HG03060 (cell line): ENCODE data around the gene CLSTN2.

Experiments
- ATAC-seq: cut with Tn5 transposase; IDR thresholded peaks from one replicate; pipeline ENCODE4 v1.9.1; 2021; ENCODE audit warnings: low read depth, moderate number of reproducible peaks; ENCODE audit not compliant: unreplicated experiment

Gene CLSTN2

DNA sequence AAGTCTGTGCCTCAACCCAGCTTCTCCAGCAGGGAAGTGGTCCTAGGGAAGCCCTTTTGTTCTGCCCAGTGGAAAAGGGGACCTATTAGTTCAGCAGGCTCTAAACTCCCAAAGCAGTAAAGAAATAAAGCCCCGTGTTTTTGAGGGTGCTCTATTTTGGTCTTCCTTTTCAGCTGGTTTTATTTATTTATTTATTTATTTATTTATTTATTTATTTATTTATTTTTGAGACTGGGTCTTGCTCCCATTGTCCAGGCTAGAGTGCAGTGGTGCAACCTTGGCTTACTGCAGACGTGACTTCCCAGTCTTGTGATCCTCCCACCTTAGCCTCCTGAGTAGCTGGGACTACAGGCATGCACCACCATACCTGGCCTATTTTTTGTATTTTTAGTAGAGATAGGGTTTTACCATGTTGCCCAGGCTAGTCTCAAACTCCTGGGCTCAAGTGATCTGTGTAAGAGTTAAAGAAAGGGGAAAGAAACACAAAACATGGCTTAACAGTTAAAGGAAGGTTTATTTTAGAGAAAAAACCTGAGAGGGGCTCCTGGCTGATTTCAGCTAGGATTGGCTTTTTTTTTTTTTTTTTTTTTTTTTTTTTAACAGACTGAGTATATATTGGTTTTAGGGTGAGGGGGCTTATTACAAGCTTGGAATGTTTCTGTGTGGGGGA is 154.6 kb downstream of the CLSTN2 start:
- ATAC-seq = no peak

DNA sequence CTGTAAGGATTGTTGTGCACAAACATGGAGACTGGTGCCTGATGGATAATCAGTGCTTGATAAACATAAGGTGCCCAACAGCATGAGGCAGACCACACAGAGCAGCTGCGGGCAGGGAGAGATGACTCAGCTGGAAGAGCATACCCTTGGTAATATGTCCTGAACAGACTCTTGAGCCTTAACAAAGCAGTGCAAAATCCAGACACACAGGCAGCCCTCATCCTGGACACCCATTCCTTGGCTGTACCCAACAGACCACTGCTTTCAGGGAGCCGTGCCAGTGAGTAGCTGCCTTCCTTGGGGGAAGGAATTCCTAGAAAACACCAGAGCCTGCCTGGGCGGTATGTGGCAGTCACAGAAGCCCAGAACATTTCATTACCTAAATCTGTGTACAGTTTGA is 156.2 kb downstream of the CLSTN2 start:
- ATAC-seq = no peak

DNA sequence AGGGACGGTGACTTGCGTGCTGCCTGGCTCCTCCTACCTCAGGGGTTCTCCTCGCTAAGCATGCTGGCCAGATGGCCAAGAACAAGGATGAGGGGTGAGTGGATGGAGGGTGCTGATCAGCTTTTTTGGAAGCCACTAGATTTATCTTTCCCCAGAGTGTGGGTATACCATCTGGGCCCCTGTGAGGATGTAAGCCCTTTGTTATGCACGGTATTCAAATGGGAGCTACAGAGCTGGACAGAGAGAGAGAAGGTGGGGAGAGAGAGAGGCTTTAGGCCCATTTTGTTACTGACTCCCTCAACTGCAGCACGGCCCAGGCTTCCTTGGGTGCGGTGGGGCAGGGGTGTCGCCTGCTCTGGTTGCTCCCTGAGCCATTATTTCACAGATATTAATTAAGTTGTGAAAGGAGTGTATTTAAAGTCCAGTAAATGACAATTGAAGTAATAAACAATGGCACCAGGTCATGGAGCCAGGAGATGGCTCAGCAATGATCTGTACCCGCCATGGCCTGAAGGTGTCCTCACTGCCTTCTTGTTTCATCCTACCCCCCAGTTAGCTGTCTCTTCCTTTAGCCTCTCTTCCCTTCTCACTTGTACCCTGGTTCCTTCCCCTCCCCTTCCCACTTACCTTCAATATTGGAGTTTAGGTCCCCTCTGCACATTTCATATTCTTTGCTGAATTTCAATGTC is 158.0 kb downstream of the CLSTN2 start:
- no peak for ATAC-seq

DNA sequence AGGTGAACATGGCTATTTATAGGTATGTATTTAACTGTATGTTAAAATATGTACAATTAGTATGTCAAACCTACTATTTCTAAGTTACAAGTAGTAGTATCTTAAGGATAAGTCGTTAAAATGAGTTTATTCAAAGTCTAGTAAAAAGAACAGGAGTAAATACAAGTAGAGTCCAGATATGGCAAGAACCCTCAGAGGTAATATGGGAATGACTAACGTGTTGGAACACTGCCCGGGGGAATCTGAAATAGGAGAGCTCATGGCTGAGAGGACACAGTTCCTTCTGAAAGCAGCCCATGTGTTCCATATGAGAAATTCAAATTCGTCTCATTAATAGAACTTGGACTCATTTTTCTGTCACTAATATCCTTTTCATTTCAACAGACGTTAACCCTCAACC is 158.8 kb downstream of the CLSTN2 start:
- no peak for ATAC-seq

DNA sequence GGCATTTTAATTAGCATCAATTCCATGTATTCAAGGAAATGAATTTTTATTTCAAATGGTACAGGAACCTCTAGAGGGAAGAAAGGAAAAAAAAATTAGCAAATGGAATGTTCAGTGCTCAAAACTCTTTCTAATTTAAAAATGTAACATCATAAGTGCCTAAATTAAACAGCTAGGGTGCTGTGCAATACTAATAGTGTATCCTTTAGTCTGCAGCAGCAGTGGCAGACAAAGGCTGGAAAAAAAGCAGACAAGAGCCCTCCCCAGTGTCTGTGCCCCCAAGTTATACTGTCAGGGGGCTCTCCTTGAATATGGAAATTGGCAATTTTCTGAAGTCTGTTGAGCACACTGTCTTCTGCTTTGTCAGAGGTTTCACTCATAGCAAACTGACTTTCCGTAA is 159.5 kb downstream of the CLSTN2 start:
- ATAC-seq = no peak

DNA sequence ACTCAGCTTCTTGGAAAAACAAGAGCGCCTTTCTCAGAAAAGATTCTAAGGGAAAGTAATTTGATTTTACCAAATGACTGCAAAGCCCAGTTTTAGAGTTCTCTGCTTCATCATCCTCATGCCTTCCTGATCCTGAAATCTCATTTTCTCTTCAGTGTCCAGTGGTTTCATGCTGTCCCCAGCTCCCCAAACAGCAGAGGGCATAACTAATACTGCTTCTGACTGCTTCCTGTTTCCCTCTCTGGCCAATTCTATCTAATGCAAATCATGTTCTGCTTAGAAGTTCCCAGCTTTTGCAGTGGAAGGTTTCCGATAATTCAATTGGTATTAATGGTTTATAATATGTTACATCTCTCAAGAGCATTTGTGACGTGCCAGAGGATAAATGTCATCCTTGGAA is 161.1 kb downstream of the CLSTN2 start:
- no peak for ATAC-seq

DNA sequence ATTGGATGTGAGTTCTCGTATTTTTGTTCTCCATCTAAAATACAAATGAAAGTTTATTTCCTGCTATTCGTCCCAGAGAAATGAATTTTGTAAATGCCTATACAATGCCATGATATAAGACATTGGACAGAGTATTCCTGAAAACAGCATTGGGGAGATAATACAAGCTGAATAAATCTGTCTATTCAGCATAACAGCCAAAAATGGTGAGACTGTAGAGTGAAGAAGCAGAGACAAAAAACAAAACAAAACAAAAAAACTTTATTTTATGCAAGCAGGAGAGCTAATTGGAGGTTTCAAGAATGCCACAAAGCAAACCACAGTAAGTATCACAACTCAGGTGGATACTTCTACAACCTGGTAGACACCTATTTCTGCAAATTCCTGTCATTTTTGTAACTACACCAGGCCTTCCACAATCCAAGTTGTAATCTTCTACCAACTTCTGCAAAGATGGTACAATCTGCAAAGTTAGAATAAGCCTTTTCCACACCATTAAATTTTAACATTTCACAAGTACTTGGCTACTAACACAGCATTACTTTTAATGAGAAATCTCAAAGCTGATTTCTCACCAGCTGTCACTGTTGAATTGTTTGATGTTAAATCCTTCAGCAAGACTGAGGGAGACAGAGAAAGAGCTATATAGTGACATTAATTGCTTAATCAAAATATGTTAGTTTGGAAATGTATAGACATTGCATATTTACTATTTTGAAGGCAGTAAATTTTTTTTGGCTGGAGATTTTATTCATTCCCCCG is 163.1 kb downstream of the CLSTN2 start:
- no peak for ATAC-seq

DNA sequence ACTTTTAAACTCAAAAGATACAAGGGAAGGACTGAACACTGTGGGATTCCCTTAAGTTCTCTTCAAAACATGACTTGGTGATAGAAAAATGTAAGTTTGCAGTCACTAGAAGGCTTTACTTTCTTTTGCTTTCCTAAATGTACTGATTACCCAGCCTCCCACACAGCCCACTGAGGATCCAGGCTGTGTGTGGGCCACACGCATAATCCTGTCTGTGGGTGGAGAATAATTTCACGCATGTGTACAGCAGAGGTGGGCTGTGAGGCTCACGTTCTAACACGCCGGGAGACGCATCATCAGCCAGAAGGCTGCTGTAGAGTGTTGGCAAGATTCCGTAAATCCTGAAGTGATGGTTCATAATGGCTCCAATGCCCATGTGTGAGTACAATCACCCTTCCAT is 165.5 kb downstream of the CLSTN2 start:
- ATAC-seq = no peak

DNA sequence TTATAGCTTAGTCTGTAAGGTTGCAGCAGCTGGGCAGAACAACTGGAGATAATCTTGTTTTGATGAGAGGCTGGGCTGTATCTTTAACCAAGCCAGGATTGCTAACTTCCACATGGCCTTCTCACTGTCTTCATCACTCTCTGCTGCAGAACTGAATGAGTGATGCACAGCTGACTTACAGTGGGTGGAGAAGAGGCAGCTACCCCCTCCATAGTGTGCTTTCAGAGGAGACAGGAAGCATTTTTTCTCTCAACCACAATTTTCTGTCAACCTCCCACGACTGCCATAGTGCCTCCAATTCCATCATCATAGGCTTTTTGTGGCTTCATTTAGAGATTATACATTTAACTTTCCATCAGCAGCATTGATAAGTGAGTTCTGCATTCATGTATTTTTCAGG is 168.2 kb downstream of the CLSTN2 start:
- ATAC-seq = no peak

DNA sequence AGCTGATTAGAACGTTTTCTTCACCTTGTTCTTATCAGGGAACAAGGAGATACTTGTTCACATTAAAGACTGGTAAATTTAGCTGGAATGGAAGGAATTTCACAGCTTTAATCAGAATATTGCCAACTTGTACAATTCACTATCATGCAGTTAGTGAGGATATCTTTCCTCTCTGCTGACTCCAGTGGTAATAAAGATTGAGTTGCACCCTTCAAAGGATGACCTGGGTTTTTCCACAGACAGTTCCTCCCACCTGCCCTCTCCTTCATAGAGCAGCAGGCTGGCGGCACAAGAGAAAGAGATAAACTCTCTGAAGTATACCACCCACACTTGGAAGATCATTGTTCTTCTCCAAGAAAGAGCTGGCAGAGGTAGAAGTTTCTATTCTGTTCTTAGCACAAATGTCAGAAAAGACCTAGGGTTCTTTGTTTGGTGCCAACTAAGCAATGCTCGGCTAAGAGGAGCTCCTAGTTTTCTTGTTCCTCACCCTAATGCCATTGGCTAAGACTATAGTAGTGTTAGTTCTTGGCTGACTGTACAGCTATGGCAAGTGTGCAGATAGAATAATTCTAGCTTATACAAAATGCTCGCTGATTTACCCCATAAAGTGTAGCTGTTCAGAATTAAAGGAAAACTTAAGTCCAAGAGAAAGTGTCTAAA is 169.1 kb downstream of the CLSTN2 start:
- ATAC-seq = no peak

DNA sequence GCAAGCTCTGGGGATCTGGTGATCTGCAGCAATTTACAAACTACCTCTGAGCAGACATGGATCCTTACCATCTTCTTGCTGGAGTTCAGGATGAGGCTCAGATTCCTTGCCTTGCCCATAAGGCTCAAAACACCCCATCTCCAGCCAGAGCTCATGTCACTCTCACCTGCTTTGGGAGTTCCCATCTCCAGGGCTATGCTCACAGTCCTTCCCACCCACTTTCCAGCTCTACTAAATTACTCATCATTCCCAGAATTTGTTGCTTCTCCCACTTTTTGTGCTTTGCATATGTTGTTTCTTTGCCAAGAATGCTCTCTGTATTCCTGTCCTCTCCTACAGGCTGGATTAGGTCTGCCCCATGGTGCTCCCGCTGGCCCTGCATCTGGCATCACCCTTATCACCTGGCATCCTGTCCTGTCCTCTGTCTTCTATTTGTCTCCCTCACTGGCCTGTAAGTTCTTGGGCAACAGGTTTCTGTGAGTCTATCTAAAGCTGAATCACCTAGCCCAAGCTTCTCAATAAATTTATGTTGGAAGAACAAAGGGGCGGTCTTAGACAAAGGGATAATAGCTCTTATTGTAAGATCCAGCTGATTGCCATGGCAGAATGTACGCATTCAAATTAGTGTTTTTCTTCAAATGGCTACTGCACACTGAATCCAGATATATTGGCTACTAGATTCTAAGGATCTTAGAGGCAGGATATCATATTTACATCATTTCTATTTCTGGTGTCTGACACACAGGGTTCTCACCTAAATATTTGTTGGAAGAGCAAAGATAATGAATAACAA is 179.2 kb downstream of the CLSTN2 start:
- ATAC-seq = no peak

DNA sequence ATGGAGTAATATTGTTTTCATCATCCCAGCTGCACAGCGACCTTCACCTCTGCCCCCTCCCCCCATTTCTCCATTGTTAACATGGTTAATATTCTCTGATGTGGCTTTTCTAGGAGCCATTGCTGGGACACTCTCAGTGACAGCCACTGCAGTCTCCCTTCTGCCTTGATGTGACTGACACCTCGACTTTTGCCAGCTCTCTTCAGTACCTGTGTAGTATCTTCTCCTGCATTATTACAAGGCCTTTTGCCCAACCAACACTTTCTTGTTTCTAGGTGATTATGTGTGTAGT is 179.8 kb downstream of the CLSTN2 start:
- no peak for ATAC-seq

DNA sequence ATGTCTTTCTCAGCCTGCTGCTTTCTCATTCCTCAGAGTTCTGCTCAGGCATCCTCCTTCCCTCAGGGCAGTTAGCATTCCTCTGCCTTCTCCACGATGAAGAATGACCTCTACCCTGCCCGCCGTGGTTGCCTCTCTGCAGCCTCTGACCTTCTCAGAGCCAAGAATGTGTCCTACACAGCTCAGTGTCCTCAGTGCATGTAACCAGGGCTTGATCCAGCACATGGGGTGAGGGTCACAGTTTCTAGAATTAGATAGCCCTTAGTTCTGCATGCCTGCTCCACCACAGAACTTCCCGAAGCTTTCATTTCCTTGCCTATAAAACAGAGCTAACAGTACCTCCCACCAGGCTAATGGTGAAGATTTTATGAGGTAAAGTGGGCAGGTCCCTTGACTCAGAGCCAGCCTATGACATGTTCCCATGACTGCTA is 182.1 kb downstream of the CLSTN2 start:
- no peak for ATAC-seq

DNA sequence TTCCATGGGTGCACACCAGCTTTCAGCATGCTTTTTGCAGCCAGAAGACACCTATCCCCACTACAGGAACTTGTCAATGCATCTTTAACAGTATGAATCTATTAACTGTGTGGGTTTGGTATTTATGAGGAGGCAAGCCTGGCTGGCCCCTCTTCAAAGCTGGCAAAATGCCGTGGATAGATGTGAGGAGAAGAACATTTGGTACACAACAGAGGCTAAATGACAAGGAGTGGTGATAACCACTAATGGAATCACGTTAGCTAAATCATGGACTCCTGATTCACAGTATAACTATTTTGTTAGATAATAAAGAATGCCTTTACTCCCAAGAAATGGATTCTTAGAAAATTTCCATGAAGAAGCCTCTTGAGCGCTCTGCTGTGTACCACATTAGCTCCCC is 187.2 kb downstream of the CLSTN2 start:
- ATAC-seq = no peak

DNA sequence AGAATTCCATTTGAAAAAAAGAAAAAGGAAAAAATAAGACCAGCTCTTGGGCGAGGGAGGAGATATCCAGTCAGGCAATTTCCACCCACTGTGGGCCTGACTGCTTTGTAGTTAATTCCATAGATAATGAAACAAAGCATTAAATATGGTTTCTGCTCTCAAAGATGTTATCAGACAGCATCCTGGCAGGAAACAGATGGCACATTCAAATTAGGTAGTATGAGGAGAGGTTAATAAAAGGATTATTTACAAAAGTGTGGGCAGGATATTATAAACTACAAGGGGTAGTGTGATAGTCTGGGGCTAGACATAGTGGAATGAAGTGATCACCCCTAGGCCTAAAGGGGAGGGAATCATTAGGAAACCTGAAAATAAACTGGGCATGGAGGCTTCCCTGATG is 193.2 kb downstream of the CLSTN2 start:
- no peak for ATAC-seq

DNA sequence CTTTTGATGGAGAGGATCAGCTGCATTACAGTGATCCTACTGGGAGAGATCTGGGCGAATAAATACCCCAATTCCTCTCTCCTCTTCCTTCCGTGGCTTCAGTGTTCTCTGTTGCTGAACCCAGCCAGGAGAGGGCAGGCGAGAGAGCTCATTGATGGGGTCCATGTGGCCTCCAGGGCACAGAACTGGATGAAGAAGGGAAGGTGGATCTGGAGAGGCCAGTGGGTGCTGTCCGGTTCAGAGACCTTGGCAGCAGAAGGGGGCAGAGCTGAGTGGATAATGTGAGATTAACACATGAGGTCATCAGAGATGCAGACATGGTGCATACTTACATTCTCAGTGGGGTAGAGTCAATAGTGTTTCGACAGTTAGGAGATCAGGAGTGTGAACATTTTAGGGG is 193.6 kb downstream of the CLSTN2 start:
- ATAC-seq = no peak

DNA sequence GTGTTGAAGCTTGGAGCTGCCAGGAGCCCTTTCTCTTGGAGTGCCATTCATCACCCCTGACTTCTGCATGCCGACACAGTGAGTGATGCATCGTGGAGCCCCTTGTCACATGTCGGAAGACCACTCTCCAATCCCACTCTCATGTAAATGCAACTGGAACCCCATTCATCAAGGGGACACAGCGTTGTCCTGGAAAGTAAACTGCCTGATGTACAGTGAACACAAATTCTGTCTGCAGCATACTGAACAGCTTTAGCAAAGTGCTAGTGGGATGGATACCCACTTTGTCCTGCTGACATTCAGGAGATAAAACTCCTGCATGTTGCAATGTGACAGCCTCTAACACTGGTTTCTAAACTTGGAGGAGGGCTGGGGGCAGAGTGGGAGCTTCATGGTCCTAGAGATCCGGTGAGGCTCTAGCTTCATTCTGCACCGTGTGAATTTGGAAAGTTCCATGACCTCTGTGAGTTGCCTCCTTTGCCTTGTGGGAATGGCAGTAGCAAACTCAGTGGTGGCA is 194.8 kb downstream of the CLSTN2 start:
- no peak for ATAC-seq

DNA sequence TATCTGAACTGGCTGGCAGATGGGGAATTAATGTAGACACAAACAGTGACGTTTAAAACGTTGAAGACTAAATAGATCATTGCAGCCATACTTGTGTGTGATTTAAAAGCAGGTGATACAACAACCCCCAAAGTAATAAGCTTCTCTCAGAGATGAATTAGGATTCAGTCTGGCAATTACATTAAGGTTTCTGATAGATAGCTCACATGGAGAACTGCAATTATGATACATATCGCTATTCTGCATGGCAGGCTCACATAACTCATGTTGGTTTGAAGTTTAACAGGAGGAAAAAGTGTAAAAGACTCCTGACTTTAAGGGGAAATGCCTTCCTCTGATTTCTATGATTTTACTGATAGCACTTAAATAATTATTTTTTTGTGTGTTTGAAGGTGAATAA is 196.9 kb downstream of the CLSTN2 start:
- no peak for ATAC-seq

DNA sequence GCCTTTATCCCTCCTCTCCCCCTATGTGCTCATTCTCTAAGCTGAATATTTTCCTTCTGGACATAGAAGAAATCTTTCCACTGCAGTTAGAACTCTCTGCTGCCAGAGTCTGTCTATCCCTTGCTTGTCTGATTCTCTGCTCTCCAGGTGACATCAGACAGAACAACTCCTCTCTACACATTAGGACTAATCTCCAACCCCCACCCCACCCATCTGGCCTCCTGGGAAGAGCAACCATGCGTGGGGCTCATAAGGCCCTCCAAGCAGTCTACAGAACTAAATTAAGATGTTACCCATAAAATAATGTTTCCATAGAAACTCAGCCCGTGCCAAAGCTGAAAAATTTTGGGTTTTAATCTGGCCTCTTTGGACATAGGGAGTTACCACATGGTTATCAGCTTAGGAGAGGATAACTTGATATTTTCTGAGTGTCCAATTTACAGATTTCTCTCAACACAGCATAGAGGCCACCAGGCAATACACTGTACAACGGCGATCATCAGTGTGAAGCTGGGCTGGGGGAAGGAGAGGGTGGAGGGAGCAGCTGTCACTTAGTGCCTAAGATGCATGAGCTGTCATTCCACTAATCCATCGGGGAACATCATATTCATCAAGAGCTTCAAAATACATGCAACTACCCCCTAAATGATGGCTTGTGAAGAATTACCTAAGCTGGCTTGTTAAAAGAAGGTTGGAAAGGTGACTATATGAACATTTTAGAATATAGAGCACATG is 199.4 kb downstream of the CLSTN2 start:
- no peak for ATAC-seq

DNA sequence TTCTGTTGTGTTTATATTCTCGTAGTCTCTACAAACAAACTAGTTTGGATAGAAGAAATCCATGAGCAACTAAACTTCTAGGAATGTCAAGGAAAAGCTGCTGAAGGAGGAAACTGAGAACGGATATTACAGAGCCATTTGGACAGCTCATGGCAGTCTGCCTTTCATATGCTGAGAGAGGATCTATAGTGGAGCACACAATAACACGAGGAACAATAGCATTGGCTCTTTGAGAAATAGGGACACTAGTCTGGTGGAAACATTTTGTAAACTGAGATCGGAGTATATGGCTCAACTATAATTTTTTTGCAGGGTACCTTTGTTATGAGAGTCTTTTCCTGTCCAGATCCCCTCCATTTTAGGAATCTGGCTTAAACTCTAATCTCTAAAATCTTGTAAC is 200.5 kb downstream of the CLSTN2 start:
- no peak for ATAC-seq
